ENCODE measurements around the gene OVAAL. TPM values are rescaled to one million over a fixed set of nuclear protein-coding genes. Genes with fewer than 3 reads are reported as not detected.

OVAAL gene
- total and polyA plus RNA-seq, 10 of the 15 experiments (the other 5 are each of a cell fraction or from before 2014, with no cell fraction given): 0.04 to 0.33 (median 0.06) TPM; not detected in 7

- CTCF ChIA-PET: interaction anchor here (1.1 to 1.5 kb wide), 3 partner anchors 24 to 268 kb away, joined by 3 read pairs; no protein-coding TSS in a partner anchor
- H2AFZ ChIP-seq (ENCODE audit: control insufficient read depth, low read depth, low read length): no peak overlapping the region
- no TSS peak for BruUV-seq (replicated peaks)
Observed at GRCh38 chr1:180593382-180593781, 34.6 kb downstream of the OVAAL start.

More at GRCh38 chr1:180593382-180593781, 34.6 kb downstream of the OVAAL start:
- DNase-seq (ENCODE audit: low read depth, low spot score) (no peak), FAIRE-seq (no peak), ATAC-seq (no peak)
- WGBS (ENCODE audit: insufficient coverage, insufficient replicate concordance, low lambda C conversion rate, missing lambda C conversion rate): 40% methylated on average over 3 of the region's 3 CpGs
- POLR2A ChIA-PET: interaction anchor here (0.5 kb wide), 1 partner anchor 430 kb away, joined by 5 read pairs; no protein-coding TSS in a partner anchor
- Histone ChIP-seq H3K9me3 (replicated peaks; ENCODE audit: control insufficient read depth, insufficient read depth, low read length) (no peaks in the 10 kb centered on the region), H3K4me3 (no peak overlapping the region), H4K20me1 (ENCODE audit: control insufficient read depth, insufficient read depth) (no peaks in the 10 kb centered on the region), H3K79me2 (ENCODE audit: control insufficient read depth, insufficient read depth, low read length) (no peaks in the 10 kb centered on the region), H3K4me1 (ENCODE audit: control insufficient read depth, insufficient read depth, low read length) (no peaks in the 10 kb centered on the region), H3K27me3 (replicated peaks in 1 of 2; ENCODE audit: control insufficient read depth in 2 of 2, insufficient read depth in 2 of 2, low read length in 1 of 2) (no peaks in the 10 kb centered on the region), H3K36me3 (ENCODE audit: control insufficient read depth in 2 of 2, insufficient read depth in 2 of 2, low read length in 1 of 2) (no peaks in the 10 kb centered on the region), H3K9ac (ENCODE audit: control insufficient read depth, insufficient read depth, low read length) (no peak overlapping the region), H3K27ac (ENCODE audit: control insufficient read depth, insufficient read depth) (no peak overlapping the region), H3K4me2 (ENCODE audit: control insufficient read depth, insufficient read depth) (no peak overlapping the region)
- RAD21 ChIA-PET (ENCODE audit: unreplicated experiment): interaction anchor here (0.7 kb wide), 1 partner anchor 288 kb away, joined by 3 read pairs; no protein-coding TSS in a partner anchor
- SMC1A ChIA-PET (ENCODE audit: uncharacterized antibody, unreplicated experiment): interaction anchor here (1.7 kb wide), 1 partner anchor 78 kb away, joined by 5 read pairs; no protein-coding TSS in a partner anchor
- in situ Hi-C loops (cut with MboI) (no loop called here), intact Hi-C loops (cut with micrococcal nuclease; ENCODE audit: unreplicated experiment) (no loop called here)
- TF ChIP-seq MYC (IDR thresholded peaks at IDR 0.05; ENCODE audit: insufficient read depth, insufficient read length, insufficient replicate concordance, low read length, severe bottlenecking) (no peak), FOXM1 (IDR thresholded peaks at IDR 0.05; ENCODE audit: low read depth, low read length) (no peak), MEF2A (IDR thresholded peaks at IDR 0.05; ENCODE audit: insufficient read depth, low read depth, low read length) (no peak), TCF3 (IDR thresholded peaks at IDR 0.05; ENCODE audit: borderline replicate concordance, insufficient read depth, low read depth, low read length) (no peak), PKNOX1 (IDR thresholded peaks at IDR 0.05) (no peak), TBL1XR1 (IDR thresholded peaks at IDR 0.05; ENCODE audit: low read depth, low read length) (no peak), RCOR1 (conservative IDR thresholded peaks at IDR 0.05; ENCODE audit: low read depth, low read length) (no peak), IKZF2 (IDR thresholded peaks at IDR 0.05) (no peak), FOXK2 (IDR thresholded peaks at IDR 0.05) (no peak), RAD21 (IDR thresholded peaks at IDR 0.05; ENCODE audit: insufficient read depth, low read depth, low read length) (no peak)
